HepG2 (cell line): Measurements from ENCODE around the gene PLIN5. TPM values are rescaled to one million over a fixed set of nuclear protein-coding genes. Genes with fewer than 3 reads are reported as not detected.

ENCODE experiments used
- ATAC-seq: fragments of 200-7000 bp; cut with Tn5 transposase; 3 replicates; pipeline ENCODE4 v1.9.1; 2020; ENCODE audit warnings: mild to moderate bottlenecking, moderate library complexity
- BruUV-seq: library from RNA; stranded (reverse); fragments of 400-500 nt; replicated peaks from 2 replicates; lab custom pipeline; 2021; lab: Mats Ljungman, UMichigan
- CTCF ChIA-PET: fragments of 300-600 bp; formaldehyde crosslinking; extraction: SDS; loops from one replicate; lab custom pipeline; 2021; ENCODE audit warnings: low total read pairs, inconsistent platforms, low intra/inter-chr PET ratio; lab: Yijun Ruan, JAX
- POLR2A ChIA-PET: fragments of 350-600 bp; sonication (Branson Sonifier 250); formaldehyde crosslinking; loops from one replicate; lab custom pipeline; 2020; ENCODE audit warnings: antibody characterized with exemption, inconsistent platforms; lab: Yijun Ruan, JAX
- DNase-seq: peaks from one replicate; pipeline ENCODE4 v3.0.0-alpha.2; 2015; ENCODE audit warnings: low spot score
- FAIRE-seq: peaks from 3 replicates; lab custom pipeline; 2011; peaks lifted over from hg19 to GRCh38; lab: Jason Lieb, UNC
- H2AFZ ChIP-seq: one replicate; pipeline ENCODE4 v1.6.1; 2011; ENCODE audit warnings: low read length, inconsistent platforms
- H3K27ac ChIP-seq: fragments of 300-600 bp; 3 replicates; pipeline ENCODE4 v1.8.0; 2011; ENCODE audit warnings: mixed run types, mild to moderate bottlenecking, mixed read lengths, low read length, inconsistent platforms; ENCODE audit not compliant: insufficient read depth; ENCODE audit errors: extremely low read length
- H3K27me3 ChIP-seq, 2 experiments: fragments of 200-600 bp in 1 of 2; 2 replicates in 1 of 2; 3 replicates in 1 of 2; pipeline versions ENCODE4 v1.6.0 to v1.8.0; 2011; ENCODE audit warnings: low read length in 2 of 2, mild to moderate bottlenecking in 2 of 2, moderate library complexity in 2 of 2, inconsistent platforms in 1 of 2; ENCODE audit not compliant: insufficient read depth in 2 of 2, control insufficient read depth in 1 of 2
- H3K36me3 ChIP-seq, 2 experiments: fragments of 200-600 bp in 1 of 2; replicated peaks in 1 of 2; 2 replicates in 1 of 2; 3 replicates in 1 of 2; pipeline versions ENCODE4 v1.5.1 to v1.8.0; 2011; ENCODE audit warnings: low read length in 2 of 2, inconsistent platforms in 1 of 2; ENCODE audit not compliant: insufficient read depth in 2 of 2, control insufficient read depth in 1 of 2
- H3K4me1 ChIP-seq: 2 replicates; pipeline ENCODE4 v1.5.1; 2012; ENCODE audit warnings: low read length, inconsistent platforms; ENCODE audit not compliant: insufficient read depth
- H3K4me2 ChIP-seq: 2 replicates; pipeline ENCODE4 v1.6.0; 2011; ENCODE audit warnings: low read depth, low read length, inconsistent platforms
- H3K4me3 ChIP-seq, 3 experiments: fragments of 200-600 bp in 1 of 3; sonication (generic), shearing (Covaris generic) in 1 of 3; replicated peaks in 1 of 3; 2 replicates each; pipeline ENCODE4 v1.5.1; 2011 to 2016; ENCODE audit warnings: low read length in 3 of 3, inconsistent platforms in 2 of 3, low read depth in 2 of 3, mild to moderate bottlenecking in 2 of 3, control low read depth in 1 of 3, mixed read lengths in 1 of 3; ENCODE audit not compliant: insufficient read depth in 1 of 3
- H3K79me2 ChIP-seq: one replicate; pipeline ENCODE4 v1.6.1; 2011; ENCODE audit warnings: low read length, inconsistent platforms; ENCODE audit not compliant: insufficient read depth
- H3K9ac ChIP-seq: 2 replicates; pipeline ENCODE4 v1.6.0; 2011; ENCODE audit warnings: mild to moderate bottlenecking, low read depth, low read length, inconsistent platforms; ENCODE audit not compliant: insufficient read depth
- H3K9me3 ChIP-seq: 2 replicates; pipeline ENCODE4 v1.5.1; 2012; ENCODE audit warnings: mild to moderate bottlenecking, low read length
- H4K20me1 ChIP-seq: 2 replicates; pipeline ENCODE4 v1.6.0; 2011; ENCODE audit warnings: inconsistent platforms, mild to moderate bottlenecking, low read length, moderate library complexity; ENCODE audit not compliant: insufficient read depth
- ARID2 ChIP-seq: sonication (generic); formaldehyde crosslinking; IDR thresholded peaks from 2 replicates; pipeline ENCODE4 v1.8.1; 2022; ENCODE audit warnings: mild to moderate bottlenecking, missing genetic modification reagents, borderline replicate concordance
- EED ChIP-seq: sonication (generic); formaldehyde crosslinking; IDR thresholded peaks from 2 replicates; pipeline ENCODE4 v1.5.0; 2020; ENCODE audit warnings: mild to moderate bottlenecking, missing genetic modification reagents
- IRF1 ChIP-seq: sonication (generic); formaldehyde crosslinking; IDR thresholded peaks from 2 replicates; pipeline ENCODE4 v1.4.0; 2020; ENCODE audit warnings: low read depth, mild to moderate bottlenecking, missing genetic modification reagents
- MBD4 ChIP-seq: IDR thresholded peaks from 2 replicates; pipeline ENCODE4 v1.6.1; 2012; ENCODE audit warnings: low read length, inconsistent platforms, borderline replicate concordance
- MTF2 ChIP-seq: sonication (generic); formaldehyde crosslinking; IDR thresholded peaks from 2 replicates; pipeline ENCODE4 v1.5.0; 2020; ENCODE audit warnings: missing genetic modification reagents, borderline replicate concordance
- ZBTB33 ChIP-seq: sonication (generic); formaldehyde crosslinking; IDR thresholded peaks from 2 replicates; pipeline ENCODE4 v1.4.0; 2020; ENCODE audit warnings: missing genetic modification reagents
- ZBTB38 ChIP-seq: sonication (generic); formaldehyde crosslinking; IDR thresholded peaks from 2 replicates; pipeline ENCODE4 v1.5.1; 2020; ENCODE audit warnings: mild to moderate bottlenecking, missing genetic modification reagents
- ZNF280B ChIP-seq: sonication (generic); formaldehyde crosslinking; IDR thresholded peaks from 2 replicates; pipeline ENCODE4 v1.5.0; 2020; ENCODE audit warnings: missing genetic modification reagents, mild to moderate bottlenecking, borderline replicate concordance
- ZNF333 ChIP-seq: sonication (generic); formaldehyde crosslinking; IDR thresholded peaks from 2 replicates; pipeline ENCODE4 v1.4.0; 2020; ENCODE audit warnings: mild to moderate bottlenecking, missing genetic modification reagents, borderline replicate concordance
- ZNF414 ChIP-seq: sonication (generic); formaldehyde crosslinking; IDR thresholded peaks from 2 replicates; pipeline ENCODE4 v1.5.0; 2020; ENCODE audit warnings: missing genetic modification reagents
- ZNF605 ChIP-seq: sonication (generic); formaldehyde crosslinking; IDR thresholded peaks from 2 replicates; pipeline ENCODE4 v1.8.0; 2022; ENCODE audit warnings: mild to moderate bottlenecking, missing genetic modification reagents
- ZNF687 ChIP-seq: sonication (generic); formaldehyde crosslinking; IDR thresholded peaks from 2 replicates; pipeline ENCODE4 v1.5.1; 2020; ENCODE audit warnings: mild to moderate bottlenecking, missing genetic modification reagents, moderate library complexity
- ZNF75D ChIP-seq: sonication (generic); formaldehyde crosslinking; IDR thresholded peaks from 2 replicates; pipeline ENCODE4 v1.8.1; 2023; ENCODE audit warnings: missing genetic modification reagents, mild to moderate bottlenecking, borderline replicate concordance
- ZNF891 ChIP-seq: sonication (generic); formaldehyde crosslinking; IDR thresholded peaks from 2 replicates; pipeline ENCODE4 v1.5.0; 2020; ENCODE audit warnings: mild to moderate bottlenecking, missing genetic modification reagents
- WGBS: methylation state at CpG from one replicate; pipeline ENCODE4 v1.1.6; 2017; ENCODE audit warnings: low lambda C conversion rate; 5-methylcytosine and 5-hydroxymethylcytosine counted together
- in situ Hi-C: cut with HindIII; loops from 2 replicates; pipeline ENCODE4 v1.10.0; 2017; ENCODE audit warnings: low pct_unique_long_range_greater_than_20kb; ENCODE audit not compliant: extremely low pct_ligation_motif_present
- intact Hi-C: fragments of 100-400 bp; cut with micrococcal nuclease; formaldehyde crosslinking; loops from one replicate; pipeline ENCODE4 v1.10.0; 2022; ENCODE audit not compliant: unreplicated experiment
- polyA plus RNA-seq, 8 experiments: library from polyadenylated mRNA; depleted of rRNA in 3 of 8; stranded (reverse) in 7 of 8; unstranded in 1 of 8; fragments of >200 nt; fragmentation: Illumina TruSeq in 4 of 8; extraction: Trizol in 4 of 8; gene quantifications; 2 replicates each; pipeline versions ENCODE4 v1.2.1 to v1.2.3, GENCODE V29; 2011 to 2016; ENCODE audit warnings: low read depth in 4 of 8, missing spikeins in 1 of 8, mixed read lengths in 1 of 8; ENCODE audit not compliant: insufficient read depth in 1 of 8
- total RNA-seq, 5 experiments: library from RNA; depleted of rRNA; stranded (reverse); fragments of >200 nt; fragmentation: Illumina TruSeq; extraction: Trizol; gene quantifications; 2 replicates each; pipeline ENCODE4 v1.2.3, GENCODE V29; 2016; ENCODE audit warnings: low read depth in 1 of 5

PLIN5 gene
- total and polyA plus RNA-seq, 2 of the 13 experiments (the other 11 are each of a cell fraction or from before 2014, with no cell fraction given), result 1.8 to 4.8 TPM

- Histone ChIP-seq H4K20me1 (peaks cover 6% of the 10 kb centered on the region; the same call in 1 of the 2 replicates), H3K4me2 (peak overlapping the region; percentile 81; the same call in 1 of the 2 replicates), H3K9ac (no peak overlapping the region), H3K79me2 (peaks cover 5% of the 10 kb centered on the region), H3K9me3 (no peaks in the 10 kb centered on the region), H3K27ac (no peak overlapping the region), H3K36me3 (no peaks in the 10 kb centered on the region), H3K4me3 (0 out of 6 replicates have a peak overlapping the region, but pooled peaks of 1 of the 3 experiments have one; percentile 8), H2AFZ (no peak overlapping the region), H3K27me3 (no peaks in the 10 kb centered on the region), H3K4me1 (peaks cover 80% of the 10 kb centered on the region)
- in situ Hi-C loops, result no loop called here
- WGBS, result 92% methylated on average over 6 of the region's 27 CpGs
- no peak for FAIRE-seq
- ATAC-seq, result no peak
- BruUV-seq, result no TSS peak
- intact Hi-C loops, result loop anchor here (5.0 kb wide), 1 partner anchor 66 kb away; the partner anchor contains the start of gene HDGFL2
- POLR2A ChIA-PET, result interaction anchor here (1.2 kb wide), 1 partner anchor 11 kb away, joined by 4 read pairs; no protein-coding TSS in a partner anchor
- DNase-seq, result no peak
- CTCF ChIA-PET, result no interaction called here
- TF ChIP-seq ZNF414, result no peak
- TF ChIP-seq ZBTB38, result peak; percentile 31; the same call in 1 of the 2 replicates
- no peak for TF ChIP-seq IRF1 (CRISPR knock-in tag)
- TF ChIP-seq ZNF605 (CRISPR knock-in tag), result no peak
- TF ChIP-seq ZBTB33 (CRISPR knock-in tag), result peak; percentile 67; the same call in 1 of the 2 replicates
- no peak for TF ChIP-seq ZNF280B (CRISPR knock-in tag)
- no peak for TF ChIP-seq ZNF891 (CRISPR knock-in tag)
- no peak for TF ChIP-seq MTF2 (CRISPR knock-in tag)
- TF ChIP-seq EED (CRISPR knock-in tag), result no peak
- TF ChIP-seq ZNF333 (CRISPR knock-in tag), result no peak
- 0 out of 2 replicates have a peak, but pooled peaks have one; percentile 10 for TF ChIP-seq ZNF687 (CRISPR knock-in tag)
- TF ChIP-seq ZNF75D (CRISPR knock-in tag), result no peak
- no peak for TF ChIP-seq MBD4
- no peak for TF ChIP-seq ARID2
These were observed 3.1 kb upstream of the PLIN5 start for GRCh38 chr19:4537953-4538600.
